ENCODE measurements around the gene CIROP. TPM values are rescaled to one million over a fixed set of nuclear protein-coding genes. Genes with fewer than 3 reads are reported as not detected.

CIROP gene
- total and polyA plus RNA-seq, 9 of the 15 experiments (the other 6 are each of a cell fraction or from before 2014, with no cell fraction given) = not detected

DNA sequence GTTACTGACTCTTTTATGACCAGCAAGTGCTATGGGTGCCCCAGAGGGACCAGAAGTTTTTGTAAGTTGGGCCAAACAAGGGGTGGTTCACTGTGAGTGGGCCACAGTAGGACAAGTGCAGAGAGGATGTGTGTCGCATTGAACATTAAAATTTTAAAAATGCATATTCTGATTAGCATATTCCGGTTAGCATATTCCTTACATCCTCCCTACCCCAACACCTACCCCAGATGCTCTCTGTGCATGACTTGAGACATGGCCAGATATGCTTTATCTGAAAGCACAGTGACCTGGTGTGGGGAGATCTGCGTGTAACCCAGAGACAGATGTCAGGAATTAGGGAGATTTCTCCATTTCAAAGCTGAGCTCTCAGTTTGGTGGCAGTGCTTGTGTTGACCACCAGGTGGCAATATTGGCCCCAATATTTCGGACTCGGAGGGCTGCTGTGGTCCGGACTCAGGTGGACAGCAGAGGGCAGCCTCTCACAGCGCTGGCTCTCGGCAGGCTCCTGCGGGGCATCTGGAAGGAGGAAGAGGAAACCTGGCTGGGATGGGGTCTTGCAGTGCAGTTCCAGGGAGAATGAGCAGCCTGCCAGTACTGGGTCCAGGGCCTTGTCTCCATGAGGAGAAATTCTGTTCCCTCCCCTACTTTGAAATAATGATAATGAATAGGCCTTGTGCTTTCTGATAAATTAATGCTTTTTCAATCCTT is 15.9 kb upstream of the CIROP start (continued):
- TF ChIP-seq, protein P1, sequence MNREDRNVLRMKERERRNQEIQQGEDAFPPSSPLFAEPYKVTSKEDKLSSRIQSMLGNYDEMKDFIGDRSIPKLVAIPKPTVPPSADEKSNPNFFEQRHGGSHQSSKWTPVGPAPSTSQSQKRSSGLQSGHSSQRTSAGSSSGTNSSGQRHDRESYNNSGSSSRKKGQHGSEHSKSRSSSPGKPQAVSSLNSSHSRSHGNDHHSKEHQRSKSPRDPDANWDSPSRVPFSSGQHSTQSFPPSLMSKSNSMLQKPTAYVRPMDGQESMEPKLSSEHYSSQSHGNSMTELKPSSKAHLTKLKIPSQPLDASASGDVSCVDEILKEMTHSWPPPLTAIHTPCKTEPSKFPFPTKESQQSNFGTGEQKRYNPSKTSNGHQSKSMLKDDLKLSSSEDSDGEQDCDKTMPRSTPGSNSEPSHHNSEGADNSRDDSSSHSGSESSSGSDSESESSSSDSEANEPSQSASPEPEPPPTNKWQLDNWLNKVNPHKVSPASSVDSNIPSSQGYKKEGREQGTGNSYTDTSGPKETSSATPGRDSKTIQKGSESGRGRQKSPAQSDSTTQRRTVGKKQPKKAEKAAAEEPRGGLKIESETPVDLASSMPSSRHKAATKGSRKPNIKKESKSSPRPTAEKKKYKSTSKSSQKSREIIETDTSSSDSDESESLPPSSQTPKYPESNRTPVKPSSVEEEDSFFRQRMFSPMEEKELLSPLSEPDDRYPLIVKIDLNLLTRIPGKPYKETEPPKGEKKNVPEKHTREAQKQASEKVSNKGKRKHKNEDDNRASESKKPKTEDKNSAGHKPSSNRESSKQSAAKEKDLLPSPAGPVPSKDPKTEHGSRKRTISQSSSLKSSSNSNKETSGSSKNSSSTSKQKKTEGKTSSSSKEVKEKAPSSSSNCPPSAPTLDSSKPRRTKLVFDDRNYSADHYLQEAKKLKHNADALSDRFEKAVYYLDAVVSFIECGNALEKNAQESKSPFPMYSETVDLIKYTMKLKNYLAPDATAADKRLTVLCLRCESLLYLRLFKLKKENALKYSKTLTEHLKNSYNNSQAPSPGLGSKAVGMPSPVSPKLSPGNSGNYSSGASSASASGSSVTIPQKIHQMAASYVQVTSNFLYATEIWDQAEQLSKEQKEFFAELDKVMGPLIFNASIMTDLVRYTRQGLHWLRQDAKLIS (CRISPR knock-in tag; IDR thresholded peaks at IDR 0.05) = no peak
- TF ChIP-seq KAT2B (IDR thresholded peaks at IDR 0.05; ENCODE audit: low read depth, low read length) = no peak
- no peak for TF ChIP-seq ZKSCAN3 (CRISPR knock-in tag; IDR thresholded peaks at IDR 0.05)
- TF ChIP-seq, protein P2, sequence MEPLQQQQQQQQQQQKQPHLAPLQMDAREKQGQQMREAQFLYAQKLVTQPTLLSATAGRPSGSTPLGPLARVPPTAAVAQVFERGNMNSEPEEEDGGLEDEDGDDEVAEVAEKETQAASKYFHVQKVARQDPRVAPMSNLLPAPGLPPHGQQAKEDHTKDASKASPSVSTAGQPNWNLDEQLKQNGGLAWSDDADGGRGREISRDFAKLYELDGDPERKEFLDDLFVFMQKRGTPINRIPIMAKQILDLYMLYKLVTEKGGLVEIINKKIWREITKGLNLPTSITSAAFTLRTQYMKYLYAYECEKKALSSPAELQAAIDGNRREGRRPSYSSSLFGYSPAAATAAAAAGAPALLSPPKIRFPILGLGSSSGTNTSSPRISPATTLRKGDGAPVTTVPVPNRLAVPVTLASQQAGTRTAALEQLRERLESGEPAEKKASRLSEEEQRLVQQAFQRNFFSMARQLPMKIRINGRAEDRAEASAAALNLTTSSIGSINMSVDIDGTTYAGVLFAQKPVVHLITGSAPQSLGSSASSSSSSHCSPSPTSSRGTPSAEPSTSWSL (CRISPR knock-in tag; IDR thresholded peaks at IDR 0.05; ENCODE audit: borderline replicate concordance) = no peak
- no peak for TF ChIP-seq HNRNPL (IDR thresholded peaks at IDR 0.05; ENCODE audit: low read depth, low read length)
- TF ChIP-seq ZNF76 (CRISPR knock-in tag; IDR thresholded peaks at IDR 0.05; ENCODE audit: borderline replicate concordance) = no peak
- TF ChIP-seq SIN3B (IDR thresholded peaks at IDR 0.05; ENCODE audit: low read depth) = no peak; the same call in 1 of the 2 replicates
- peak; percentile 67; the same call in 1 of the 2 replicates for TF ChIP-seq GATAD2B (IDR thresholded peaks at IDR 0.05; ENCODE audit: borderline replicate concordance)
- peak; percentile 100 for TF ChIP-seq RAD21 (CRISPR knock-in tag; conservative IDR thresholded peaks at IDR 0.05 in 1 of 2, IDR thresholded peaks at IDR 0.05 in 1 of 2)
- peak; percentile 81 for TF ChIP-seq MYNN (IDR thresholded peaks at IDR 0.05)
- TF ChIP-seq MYNN (CRISPR knock-in tag; IDR thresholded peaks at IDR 0.05) = no peak
- TF ChIP-seq, protein P3, sequence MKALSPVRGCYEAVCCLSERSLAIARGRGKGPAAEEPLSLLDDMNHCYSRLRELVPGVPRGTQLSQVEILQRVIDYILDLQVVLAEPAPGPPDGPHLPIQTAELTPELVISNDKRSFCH (CRISPR knock-in tag; IDR thresholded peaks at IDR 0.05) = no peak
- TF ChIP-seq, protein P3 (tag; IDR thresholded peaks at IDR 0.05) = no peak; the same call in 1 of the 2 replicates
- no peak for TF ChIP-seq ZNF507 (tag; conservative IDR thresholded peaks at IDR 0.05)
- no peak for TF ChIP-seq NR4A1 (CRISPR knock-in tag; IDR thresholded peaks at IDR 0.05)
- 0 out of 2 replicates have a peak, but pooled peaks have one; percentile 49 for TF ChIP-seq NR4A1 (tag; IDR thresholded peaks at IDR 0.05)
- TF ChIP-seq BRF1 (IDR thresholded peaks at IDR 0.05; ENCODE audit: borderline replicate concordance, extremely low read depth, insufficient read length) = no peak
- no peak for TF ChIP-seq ZFP1 (CRISPR knock-in tag; IDR thresholded peaks at IDR 0.05)
- no peak for TF ChIP-seq SNIP1 (IDR thresholded peaks at IDR 0.05; ENCODE audit: low read depth)
- peak; percentile 33 for TF ChIP-seq TBP (optimal IDR thresholded peaks at IDR 0.05; ENCODE audit: low read depth, low read length)
- TF ChIP-seq, protein P4, sequence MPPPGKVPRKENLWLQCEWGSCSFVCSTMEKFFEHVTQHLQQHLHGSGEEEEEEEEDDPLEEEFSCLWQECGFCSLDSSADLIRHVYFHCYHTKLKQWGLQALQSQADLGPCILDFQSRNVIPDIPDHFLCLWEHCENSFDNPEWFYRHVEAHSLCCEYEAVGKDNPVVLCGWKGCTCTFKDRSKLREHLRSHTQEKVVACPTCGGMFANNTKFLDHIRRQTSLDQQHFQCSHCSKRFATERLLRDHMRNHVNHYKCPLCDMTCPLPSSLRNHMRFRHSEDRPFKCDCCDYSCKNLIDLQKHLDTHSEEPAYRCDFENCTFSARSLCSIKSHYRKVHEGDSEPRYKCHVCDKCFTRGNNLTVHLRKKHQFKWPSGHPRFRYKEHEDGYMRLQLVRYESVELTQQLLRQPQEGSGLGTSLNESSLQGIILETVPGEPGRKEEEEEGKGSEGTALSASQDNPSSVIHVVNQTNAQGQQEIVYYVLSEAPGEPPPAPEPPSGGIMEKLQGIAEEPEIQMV (tag; conservative IDR thresholded peaks at IDR 0.05; ENCODE audit: low read depth) = no peak

All from K562 (cell line).